Limb (tissue), 2 donors: Measurements from ENCODE around the gene CDH26.
"Not testable (repeated sequence)": the region's sequence is repeated elsewhere in the genome, so short reads cannot be mapped to it uniquely, and the experiment has no call there.

Experiments used
- DNase-seq, 2 donors: peaks; one replicate each; pipeline ENCODE4 v3.0.0-alpha.2; 2016; ENCODE audit errors: extremely low spot score in 2 of 2

CDH26 gene

DNA sequence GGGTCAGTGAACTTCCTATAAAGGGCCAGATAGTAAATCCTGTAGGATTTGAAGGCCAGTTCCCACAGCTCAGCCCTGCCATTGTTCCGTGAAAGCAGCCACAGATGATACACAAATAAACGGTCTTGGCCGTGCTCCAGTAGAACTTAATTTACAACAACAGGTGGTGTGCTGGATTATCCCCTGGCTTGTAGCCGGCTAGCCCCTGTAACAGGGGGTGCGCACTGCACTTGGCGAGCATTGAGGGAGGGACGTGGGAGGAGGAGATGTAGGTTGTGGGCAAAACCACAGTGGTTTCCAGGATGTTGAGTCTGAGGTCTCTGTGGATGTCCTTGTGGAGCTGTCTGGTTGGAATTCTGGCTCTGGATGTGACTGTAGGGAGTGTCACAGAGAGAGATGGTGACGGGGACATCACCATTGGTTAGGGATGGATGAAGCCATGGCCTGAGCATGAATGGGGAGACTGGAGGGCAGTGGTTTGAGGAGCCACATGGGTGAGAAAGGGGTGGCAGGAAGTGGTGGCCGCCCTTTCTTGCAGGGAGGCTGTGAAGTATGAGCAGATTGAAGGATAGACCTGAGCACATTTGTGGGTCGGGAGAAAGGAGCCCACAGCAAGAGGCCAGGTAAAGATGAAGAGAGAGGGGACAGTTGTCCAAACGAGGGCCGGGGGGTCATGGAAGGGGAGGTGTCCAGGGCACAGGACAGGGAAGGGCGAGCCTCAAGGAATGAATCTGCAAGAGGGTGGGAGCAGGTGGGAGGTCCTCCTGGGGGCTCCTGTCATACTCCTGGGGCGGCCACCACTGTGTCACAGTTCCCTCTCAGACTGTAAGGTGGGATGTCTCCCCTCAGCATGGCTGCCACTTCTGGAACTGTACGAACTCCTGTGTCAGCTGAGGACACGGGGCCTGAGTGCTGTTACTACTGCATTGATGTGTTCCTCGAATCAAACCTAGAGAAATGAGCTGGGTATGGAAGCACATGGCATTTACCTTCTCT, 53.6 kb downstream of the CDH26 start:
- peak; percentile 63 to 76 for DNase-seq

- DNase-seq, result no peak
Observed at GRCh38 chr20:60013296-60014139, 55.3 kb downstream of the CDH26 start.

DNA sequence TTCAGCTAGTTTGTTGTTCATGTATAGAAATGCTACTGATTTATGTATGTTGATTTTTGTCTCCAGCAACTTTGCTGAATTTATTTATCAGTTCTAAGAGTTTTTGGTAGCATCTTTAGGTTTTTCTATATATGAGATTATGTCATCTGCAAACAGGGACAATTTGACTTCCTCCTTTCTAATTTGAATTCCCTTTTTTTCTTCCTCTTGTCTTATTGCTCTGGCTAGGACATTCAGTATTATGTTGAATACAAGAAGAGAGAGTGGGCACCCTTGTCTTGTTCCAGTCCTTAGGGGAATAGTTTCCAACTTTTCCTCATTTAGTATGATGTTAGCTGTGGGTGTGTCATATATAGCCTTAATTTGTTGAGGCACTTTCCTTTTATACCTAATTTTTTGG, 58.2 kb downstream of the CDH26 start:
- no peak for DNase-seq

GRCh38 chr20:60020251-60020650, 62.0 kb downstream of the CDH26 start:
- no peak for DNase-seq

DNA sequence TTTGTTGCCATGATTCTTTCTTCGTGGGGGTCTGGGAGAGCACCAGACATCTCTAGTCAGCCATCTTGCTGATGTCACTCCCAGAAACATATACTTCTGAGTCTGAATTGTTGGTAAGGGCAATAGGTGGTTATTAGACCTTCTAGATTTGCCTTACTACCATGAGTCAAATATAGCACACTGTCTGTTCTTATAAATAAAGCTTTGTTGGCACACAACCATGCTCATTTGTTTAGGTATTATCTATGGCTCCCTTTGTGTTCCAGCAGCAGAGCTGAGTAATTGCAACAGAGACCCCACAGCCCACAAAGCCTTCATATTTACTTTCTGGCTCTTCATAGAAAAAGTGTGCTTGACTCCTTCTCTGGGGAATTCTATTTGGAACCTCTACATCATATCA, 62.9 kb downstream of the CDH26 start:
- DNase-seq, result no peak

DNA sequence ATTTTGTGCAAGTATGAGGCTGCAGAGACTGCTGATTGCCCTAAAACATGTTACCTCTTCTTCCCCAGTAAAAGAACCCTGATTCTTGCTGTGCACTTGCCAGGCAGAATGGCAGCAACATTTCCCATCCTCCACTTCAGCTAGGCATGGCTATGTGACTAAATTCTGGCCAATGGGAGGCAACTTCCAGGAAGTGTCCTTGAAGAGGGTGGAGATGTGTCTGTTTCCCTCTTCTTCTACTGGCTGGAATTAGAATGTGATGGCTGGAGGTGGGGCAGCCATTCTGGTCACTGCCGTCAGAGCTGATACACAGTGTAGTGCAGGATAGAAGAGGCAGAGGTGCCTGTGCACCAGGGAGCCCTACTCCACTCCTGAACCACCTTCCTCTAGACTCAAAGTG, 64.6 kb downstream of the CDH26 start:
- DNase-seq, result no peak

DNA sequence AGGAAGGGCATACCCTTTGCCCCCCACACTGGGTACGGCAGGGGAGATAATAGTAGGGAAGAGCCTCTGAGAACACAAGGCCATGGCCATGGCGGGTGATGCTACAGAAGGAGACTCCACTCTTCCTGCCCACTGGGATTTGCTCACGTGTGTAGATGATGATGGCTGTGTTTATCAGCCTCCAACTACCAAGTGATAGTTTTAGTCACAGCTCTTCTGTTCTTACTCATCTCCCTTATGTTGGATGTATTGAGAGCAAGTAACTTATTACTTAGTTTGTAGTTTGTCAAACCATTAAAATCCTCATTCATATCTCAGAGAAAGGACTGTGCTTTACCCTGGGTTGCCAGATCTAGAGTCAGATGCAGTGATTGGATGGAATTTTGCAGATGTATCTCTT, 66.0 kb downstream of the CDH26 start:
- DNase-seq, result no peak

DNA sequence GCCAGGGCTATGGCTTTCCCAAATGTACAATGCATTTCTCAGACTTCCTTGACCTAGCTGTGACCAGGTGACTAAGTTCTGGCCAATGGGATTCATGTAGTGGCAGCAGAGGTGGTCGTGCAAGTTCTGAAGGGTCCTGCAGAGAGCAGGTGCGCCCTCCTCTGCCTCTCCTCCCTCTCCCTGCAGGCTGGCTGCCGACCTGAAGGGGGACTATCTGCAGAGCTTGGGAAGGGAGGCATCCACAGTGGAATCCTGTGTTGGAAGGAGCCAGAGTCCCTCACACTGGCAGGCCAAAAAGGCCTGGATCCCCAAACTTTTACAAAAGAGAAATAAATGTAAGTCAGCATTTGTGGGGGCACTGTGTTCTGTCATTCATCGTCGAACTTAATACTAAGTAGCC, 66.6 kb downstream of the CDH26 start:
- DNase-seq, result no peak

DNA sequence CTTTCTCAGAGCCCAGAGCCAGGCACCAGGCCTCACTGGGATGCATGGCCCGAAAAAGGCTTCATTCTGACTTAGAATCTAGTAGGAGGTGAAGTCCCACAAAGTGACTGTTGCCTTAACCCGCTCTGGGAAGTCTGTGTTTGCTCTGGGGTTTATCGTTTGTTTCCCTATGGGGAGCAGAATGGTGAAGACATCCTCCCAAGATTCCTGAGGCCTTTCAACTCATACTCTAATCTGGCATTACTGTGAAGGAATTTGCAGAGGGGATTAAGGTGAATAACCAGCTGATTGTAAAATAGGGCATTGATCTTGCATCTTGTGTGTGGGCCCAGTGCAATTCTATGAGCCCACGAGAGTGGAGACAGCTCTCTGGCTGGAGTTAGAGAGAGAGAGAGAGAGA, 67.8 kb downstream of the CDH26 start:
- no peak for DNase-seq

GRCh38 chr20:60030471-60030870, 72.2 kb downstream of the CDH26 start:
- DNase-seq, result no peak

GRCh38 chr20:60031107-60031506, 72.9 kb downstream of the CDH26 start:
- no peak for DNase-seq

DNA sequence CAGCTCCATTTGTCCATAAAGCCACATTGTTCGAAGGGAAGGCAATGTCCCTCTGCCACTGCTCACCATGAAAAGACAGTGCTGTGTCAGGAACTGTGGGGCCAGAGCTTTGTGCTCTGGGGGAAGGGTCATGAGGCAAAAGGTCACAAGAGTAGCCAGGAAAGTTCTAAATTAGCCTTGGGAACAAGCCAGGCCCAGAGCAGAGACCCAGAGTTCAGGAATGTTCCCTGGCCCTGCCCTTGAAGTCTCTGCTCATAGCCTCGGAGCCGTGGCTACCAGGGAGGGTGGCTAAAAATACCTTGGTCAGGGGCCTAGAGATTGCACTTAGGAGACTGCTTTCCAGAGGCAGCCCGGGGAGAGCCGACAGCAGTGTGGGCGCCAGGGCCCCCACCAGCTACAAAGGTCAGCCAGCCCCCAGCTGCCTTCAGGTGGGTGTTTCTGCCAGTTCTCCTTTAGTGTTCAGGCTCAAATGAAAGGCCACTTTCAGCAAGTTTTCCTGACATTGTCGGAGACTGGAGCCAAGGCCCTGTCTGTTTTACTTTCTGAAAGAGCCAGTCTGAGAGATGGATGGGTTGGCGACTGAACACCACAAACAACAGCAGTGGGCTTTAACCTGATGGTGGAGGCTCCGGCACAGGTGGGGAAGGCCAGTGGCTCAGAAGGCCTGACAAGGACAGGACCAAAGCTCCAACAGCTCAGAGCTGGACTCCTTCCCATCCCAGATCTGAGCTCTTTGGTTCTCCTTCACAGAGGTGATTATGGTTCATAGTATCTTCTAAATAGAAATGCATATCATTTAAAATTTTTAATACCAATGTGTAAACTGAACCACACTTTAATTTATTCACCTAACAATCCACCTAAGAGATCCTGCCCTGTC, 76.2 kb downstream of the CDH26 start:
- DNase-seq, result no peak

DNA sequence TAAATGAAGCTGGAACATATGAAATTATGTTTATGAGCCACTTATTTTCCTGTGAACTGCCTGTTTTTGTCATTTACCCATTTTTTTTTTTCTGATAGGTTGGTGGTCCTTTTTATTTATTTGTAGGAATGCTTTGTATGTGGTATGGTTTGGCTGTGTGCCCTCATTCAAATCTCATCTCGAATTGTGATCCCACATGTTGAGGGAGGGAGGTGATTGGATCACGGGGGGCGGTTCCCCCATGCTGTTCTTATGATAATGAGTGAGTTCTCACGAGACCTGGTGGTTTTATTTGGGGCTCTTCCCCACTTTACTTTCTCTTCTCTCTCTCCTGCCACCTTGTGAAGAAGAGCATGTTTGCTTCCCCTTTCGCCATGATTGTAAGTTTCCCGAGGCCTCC, 77.3 kb downstream of the CDH26 start:
- DNase-seq, result no peak

GRCh38 chr20:60036346-60036745, 78.1 kb downstream of the CDH26 start:
- no peak for DNase-seq

- no peak for DNase-seq
Observed at GRCh38 chr20:60036746-60037499, 78.7 kb downstream of the CDH26 start.

- no peak for DNase-seq
Observed at GRCh38 chr20:60038400-60039008, 80.3 kb downstream of the CDH26 start.

GRCh38 chr20:60039526-60039925, 81.3 kb downstream of the CDH26 start:
- no peak for DNase-seq

DNA sequence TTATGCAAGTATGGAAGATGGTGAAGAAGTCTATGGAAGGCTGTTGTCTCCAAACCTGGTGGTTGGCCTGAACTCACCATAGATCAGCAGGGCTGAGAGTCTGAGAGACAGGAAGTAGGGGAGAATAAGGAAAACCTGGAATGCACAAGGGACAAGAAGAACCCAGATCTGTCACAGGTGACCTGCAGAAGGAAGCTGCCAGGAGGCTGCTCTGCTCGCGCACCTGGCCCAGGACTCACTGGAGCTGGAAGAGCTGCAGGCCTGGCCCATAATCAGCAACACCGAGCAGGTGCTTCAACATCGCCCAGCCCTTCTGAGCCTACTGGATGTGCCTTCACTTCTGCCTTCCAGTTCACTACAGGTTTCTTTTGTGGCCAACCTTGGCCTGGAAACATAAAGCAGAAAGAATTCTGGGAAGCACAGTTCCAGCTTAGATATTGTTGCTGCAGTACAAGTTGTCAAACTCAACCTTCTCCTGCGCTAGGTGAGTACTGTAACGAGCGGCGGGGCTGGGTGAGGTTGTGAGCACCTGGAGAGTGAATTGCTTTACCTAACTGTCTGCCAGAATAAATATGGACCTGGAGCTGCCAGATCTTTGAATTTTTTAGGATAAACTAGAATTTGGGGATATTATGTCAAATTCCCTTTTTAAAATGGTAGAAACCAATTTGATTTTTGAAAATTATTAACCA, 82.4 kb downstream of the CDH26 start:
- DNase-seq, result no peak

- DNase-seq, result not testable (repeated sequence)
Observed at GRCh38 chr20:60041436-60042165, 83.4 kb downstream of the CDH26 start.
